K562 (cell line): Measurements from ENCODE around the gene PPP1R12B. TPM values are rescaled to one million over a fixed set of nuclear protein-coding genes. Genes with fewer than 3 reads are reported as not detected.
"Not testable (repeated sequence)": the region's sequence is repeated elsewhere in the genome, so short reads cannot be mapped to it uniquely, and the experiment has no call there.

ENCODE experiments used
- ATAC-seq: fragments of 200-7000 bp; cut with Tn5 transposase; 3 replicates; pipeline ENCODE4 v1.9.1; 2020; ENCODE audit warnings: moderate library complexity
- BruUV-seq: library from RNA; stranded (reverse); fragments of 400-500 nt; replicated peaks from 2 replicates; lab custom pipeline; 2021; lab: Mats Ljungman, UMichigan
- CTCF ChIA-PET: fragments of 300-600 bp; formaldehyde crosslinking; extraction: SDS; loops from one replicate; lab custom pipeline; 2021; ENCODE audit warnings: low intra/inter-chr PET ratio; lab: Yijun Ruan, JAX
- POLR2A ChIA-PET: fragments of 300-600, 350-650 bp; sonication (Branson Sonifier 250); formaldehyde crosslinking; extraction: SDS; loops from one replicate; lab custom pipeline; 2021; ENCODE audit warnings: antibody characterized with exemption, inconsistent platforms; lab: Yijun Ruan, JAX
- DNase-seq, 4 experiments: peaks; one replicate each; pipeline versions ENCODE4 v3.0.0 to v3.0.0-alpha.2; 2011 to 2018; ENCODE audit warnings: low spot score in 3 of 4, mixed read lengths in 3 of 4; ENCODE audit errors: extremely low read depth in 1 of 4
- FAIRE-seq: peaks from 2 replicates; lab custom pipeline; 2011; peaks lifted over from hg19 to GRCh38; lab: Jason Lieb, UNC
- H2AFZ ChIP-seq: 2 replicates; pipeline ENCODE4 v1.6.0; 2011; ENCODE audit warnings: low read depth, low read length, control low read depth, inconsistent platforms
- H3K27ac ChIP-seq: fragments of 200-600 bp; 3 replicates; pipeline ENCODE4 v1.8.0; 2011; ENCODE audit warnings: low read depth, mild to moderate bottlenecking, control low read depth, inconsistent platforms, low read length, moderate library complexity, mixed read lengths; ENCODE audit errors: extremely low read depth
- H3K27me3 ChIP-seq, 2 experiments: fragments of 300-600 bp in 1 of 2; 2 replicates in 1 of 2; 3 replicates in 1 of 2; pipeline versions ENCODE4 v1.6.0 to v1.8.0; 2011; ENCODE audit warnings: inconsistent platforms in 2 of 2, low read length in 2 of 2, mild to moderate bottlenecking in 1 of 2, mixed read lengths in 1 of 2, moderate library complexity in 1 of 2; ENCODE audit not compliant: control insufficient read depth in 2 of 2, insufficient read depth in 2 of 2
- H3K36me3 ChIP-seq: fragments of 300-600 bp; 3 replicates; pipeline ENCODE4 v1.8.0; 2011; ENCODE audit warnings: mild to moderate bottlenecking, low read length, inconsistent platforms; ENCODE audit not compliant: control insufficient read depth, insufficient read depth
- H3K4me1 ChIP-seq, 2 experiments: fragments of 200-600 bp in 1 of 2; replicated peaks in 1 of 2; 2 replicates in 1 of 2; 3 replicates in 1 of 2; pipeline versions ENCODE4 v1.5.1 to v1.8.0; 2011; ENCODE audit warnings: inconsistent platforms in 2 of 2, low read length in 2 of 2, mild to moderate bottlenecking in 1 of 2, mixed read lengths in 1 of 2, moderate library complexity in 1 of 2; ENCODE audit not compliant: control insufficient read depth in 2 of 2, insufficient read depth in 2 of 2
- H3K4me2 ChIP-seq: 2 replicates; pipeline ENCODE4 v1.6.1; 2011; ENCODE audit warnings: low read length, control low read depth, inconsistent platforms, mixed read lengths; ENCODE audit not compliant: insufficient read depth
- H3K4me3 ChIP-seq: fragments of 200-600 bp; sonication (generic), shearing (Covaris generic); 2 replicates; pipeline ENCODE4 v1.5.1; 2016; ENCODE audit warnings: control low read depth, inconsistent platforms
- H3K79me2 ChIP-seq: fragments of 200-600 bp; 3 replicates; pipeline ENCODE4 v1.8.0; 2011; ENCODE audit warnings: low read length, inconsistent platforms; ENCODE audit not compliant: control insufficient read depth, insufficient read depth
- H3K9ac ChIP-seq, 2 experiments: 2 replicates each; pipeline versions ENCODE4 v1.6.0 to v1.6.1; 2011; ENCODE audit warnings: low read depth in 2 of 2, low read length in 2 of 2, control low read depth in 1 of 2, inconsistent platforms in 1 of 2, mild to moderate bottlenecking in 1 of 2, mixed read lengths in 1 of 2; ENCODE audit not compliant: insufficient read depth in 1 of 2
- H3K9me1 ChIP-seq: one replicate; pipeline ENCODE4 v1.6.0; 2011; ENCODE audit warnings: inconsistent platforms, mild to moderate bottlenecking, low read length, moderate library complexity; ENCODE audit not compliant: control insufficient read depth, insufficient read depth
- H3K9me3 ChIP-seq: replicated peaks from 2 replicates; pipeline ENCODE4 v1.5.1; 2011; ENCODE audit warnings: low read depth, low read length, inconsistent platforms; ENCODE audit not compliant: control insufficient read depth, insufficient read depth
- H4K20me1 ChIP-seq: replicated peaks from 2 replicates; pipeline ENCODE4 v1.6.1; 2011; ENCODE audit warnings: low read length, inconsistent platforms, mixed read lengths; ENCODE audit not compliant: control insufficient read depth, insufficient read depth
- ZNF316 ChIP-seq: fragments of 450-650 bp; IDR thresholded peaks from 2 replicates; pipeline ENCODE4 v1.6.1; 2016
- WGBS: fragments of 100-300 bp; shearing (Covaris generic); methylation state at CpG from one replicate; pipeline ENCODE4 v1.1.6; 2016; ENCODE audit warnings: low coverage, mixed read lengths; ENCODE audit not compliant: insufficient coverage; ENCODE audit errors: missing lambda C conversion rate; 5-methylcytosine and 5-hydroxymethylcytosine counted together
- in situ Hi-C: fragments of 300-500 bp; cut with MboI; formaldehyde crosslinking; loops from 4 replicates; pipeline ENCODE4 v1.15.0; 2018; ENCODE audit warnings: inconsistent platforms, mixed read lengths
- intact Hi-C: fragments of 100-400 bp; cut with micrococcal nuclease; formaldehyde crosslinking; loops from 2 replicates; pipeline ENCODE4 v1.14.2; 2022
- polyA plus RNA-seq, 8 experiments: library from polyadenylated mRNA; depleted of rRNA in 4 of 8; stranded (reverse) in 5 of 8; unstranded in 3 of 8; fragments of >200 nt; fragmentation: Nextera tagmentation in 2 of 8; fragmentation: Illumina TruSeq in 1 of 8; extraction: Ambion mirVana in 2 of 8; extraction: Trizol in 1 of 8; gene quantifications; 2 replicates each; pipeline versions ENCODE4 v1.2.1 to v1.2.3, GENCODE V29; 2011 to 2014; ENCODE audit warnings: inconsistent platforms in 1 of 8, missing spikeins in 1 of 8
- total RNA-seq, 7 experiments: library from RNA; depleted of rRNA in 6 of 7; stranded (reverse); fragments of >200 nt in 6 of 7; fragmentation: Illumina TruSeq in 2 of 7; extraction: Trizol in 2 of 7; gene quantifications; 2 replicates each; pipeline versions ENCODE4 v1.2.1 to v1.2.3, GENCODE V29; 2011 to 2021; ENCODE audit warnings: low replicate concordance in 1 of 7

PPP1R12B gene
- total and polyA plus RNA-seq, 9 of the 15 experiments (the other 6 are each of a cell fraction or from before 2014, with no cell fraction given) = 0.73 to 16.9 (median 13.6) TPM

GRCh38 chr1:202489101-202489500, 140.6 kb downstream of the PPP1R12B start:
- not testable (repeated sequence) for H3K36me3 ChIP-seq, H3K27me3 ChIP-seq, H3K9ac ChIP-seq
- 0 out of 2 replicates have a peak, but pooled peaks have one; percentile 10 for TF ChIP-seq ZNF316
- TF ChIP-seq, all 486 proteins: peak for 1; not testable (repeated sequence) for 485
- H4K20me1 ChIP-seq, BruUV-seq, H3K27ac ChIP-seq, FAIRE-seq, H2AFZ ChIP-seq, intact Hi-C loops, H3K4me1 ChIP-seq, H3K4me3 ChIP-seq, H3K9me1 ChIP-seq, H3K9me3 ChIP-seq, POLR2A ChIA-PET, DNase-seq, ATAC-seq, CTCF ChIA-PET, H3K4me2 ChIP-seq, H3K79me2 ChIP-seq: not testable (repeated sequence)
- in situ Hi-C loops = loop anchor here (25.0 kb wide), 1 partner anchor 223 kb away; the partner anchor contains the start of gene SYT2

DNA sequence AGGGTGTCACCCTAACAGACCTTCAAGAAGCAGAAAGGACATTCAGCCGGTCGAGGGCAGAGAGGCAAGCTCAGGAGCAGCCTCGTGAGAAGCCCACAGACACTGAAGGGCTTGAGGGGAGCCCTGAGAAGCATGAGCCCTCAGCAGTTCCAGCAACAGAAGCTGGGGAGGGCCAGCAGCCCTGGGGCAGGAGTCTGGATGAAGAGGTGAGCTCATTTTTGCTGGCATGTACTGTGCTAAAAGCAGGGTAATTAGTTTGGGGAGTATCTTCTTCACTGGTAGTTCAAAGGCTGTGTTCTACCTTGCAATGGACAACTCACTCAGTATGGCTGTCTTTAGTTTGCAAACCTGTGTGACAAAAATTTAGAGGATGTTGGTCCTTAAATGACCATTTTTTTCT, 144.6 kb downstream of the PPP1R12B start:
- H3K9ac ChIP-seq, H3K4me1 ChIP-seq, DNase-seq, H3K79me2 ChIP-seq, CTCF ChIA-PET, H3K9me3 ChIP-seq, H3K4me3 ChIP-seq, H3K27ac ChIP-seq, H3K4me2 ChIP-seq, FAIRE-seq, intact Hi-C loops, BruUV-seq, H3K9me1 ChIP-seq, H2AFZ ChIP-seq, H4K20me1 ChIP-seq, H3K27me3 ChIP-seq, ATAC-seq: not testable (repeated sequence)
- WGBS = 46% methylated on average over 3 of the region's 3 CpGs
- peaks cover 28% of the 10 kb centered on the region; the same call in 2 of the 3 replicates for H3K36me3 ChIP-seq
- POLR2A ChIA-PET = interaction anchor here (1.3 kb wide), 1 partner anchor 9 kb away, joined by 3 read pairs; no protein-coding TSS in a partner anchor
- in situ Hi-C loops = loop anchor here (25.0 kb wide), 1 partner anchor 219 kb away; the partner anchor contains the start of gene SYT2
